H9 (cell line): ENCODE measurements around the gene RPL29. TPM values are rescaled to one million over a fixed set of nuclear protein-coding genes. Genes with fewer than 3 reads are reported as not detected.

ENCODE experiments used
- DNase-seq: peaks from one replicate; pipeline ENCODE4 v3.0.0-alpha.2; 2017
- H2AFZ ChIP-seq: one replicate; pipeline ENCODE4 v1.6.1; 2013; ENCODE audit warnings: mild to moderate bottlenecking, low read length, control low read depth, moderate library complexity
- H2AK5ac ChIP-seq: 2 replicates; pipeline ENCODE4 v1.6.1; 2013; ENCODE audit warnings: low read length, control low read depth, mixed read lengths; ENCODE audit not compliant: insufficient read length
- H2BK120ac ChIP-seq: one replicate; pipeline ENCODE4 v1.6.1; 2013; ENCODE audit warnings: low read depth, mild to moderate bottlenecking, low read length, control low read depth, inconsistent platforms; ENCODE audit not compliant: poor library complexity, severe bottlenecking
- H2BK12ac ChIP-seq: 2 replicates; pipeline ENCODE4 v1.6.1; 2013; ENCODE audit warnings: low read length, control low read depth, mixed read lengths, low read depth; ENCODE audit not compliant: insufficient read length
- H2BK15ac ChIP-seq: 2 replicates; pipeline ENCODE4 v1.6.1; 2013; ENCODE audit warnings: low read depth, low read length, control low read depth
- H2BK20ac ChIP-seq: one replicate; pipeline ENCODE4 v1.6.1; 2013; ENCODE audit warnings: low read depth, mild to moderate bottlenecking, low read length, control low read depth, inconsistent platforms; ENCODE audit not compliant: poor library complexity, severe bottlenecking
- H2BK5ac ChIP-seq: 2 replicates; pipeline ENCODE4 v1.6.1; 2013; ENCODE audit warnings: low read length, control low read depth, mixed read lengths; ENCODE audit not compliant: insufficient read length
- H3K14ac ChIP-seq: 2 replicates; pipeline ENCODE4 v1.6.1; 2013; ENCODE audit warnings: low read length, control low read depth; ENCODE audit not compliant: insufficient read depth
- H3K18ac ChIP-seq: 2 replicates; pipeline ENCODE4 v1.6.1; 2013; ENCODE audit warnings: low read depth, mild to moderate bottlenecking, mixed read lengths, low read length, control low read depth; ENCODE audit not compliant: insufficient read length
- H3K23ac ChIP-seq: 2 replicates; pipeline ENCODE4 v1.6.1; 2013; ENCODE audit warnings: low read length, control low read depth, mixed read lengths, low read depth; ENCODE audit not compliant: insufficient read length
- H3K23me2 ChIP-seq: 2 replicates; pipeline ENCODE4 v1.6.1; 2013; ENCODE audit warnings: low read depth, mild to moderate bottlenecking, mixed read lengths, low read length, control low read depth; ENCODE audit not compliant: insufficient read length, poor library complexity, severe bottlenecking
- H3K27ac ChIP-seq: 2 replicates; pipeline ENCODE4 v1.5.1; 2013; ENCODE audit warnings: low read length, control low read depth, mixed read lengths, low read depth; ENCODE audit not compliant: insufficient read length
- H3K27me3 ChIP-seq: 2 replicates; pipeline ENCODE4 v1.6.1; 2013; ENCODE audit warnings: low read length, control low read depth, inconsistent platforms; ENCODE audit not compliant: insufficient read depth
- H3K4ac ChIP-seq: 2 replicates; pipeline ENCODE4 v1.6.1; 2013; ENCODE audit warnings: low read depth, mild to moderate bottlenecking, control low read depth, inconsistent platforms, low read length, moderate library complexity
- H3K4me1 ChIP-seq: 2 replicates; pipeline ENCODE4 v1.6.1; 2013; ENCODE audit warnings: low read length, control low read depth, inconsistent platforms; ENCODE audit not compliant: insufficient read depth
- H3K4me2 ChIP-seq: 2 replicates; pipeline ENCODE4 v1.6.1; 2013; ENCODE audit warnings: low read length, control low read depth, mixed read lengths; ENCODE audit not compliant: insufficient read length, insufficient read depth
- H3K56ac ChIP-seq: 2 replicates; pipeline ENCODE4 v1.6.1; 2013; ENCODE audit warnings: low read depth, mild to moderate bottlenecking, mixed read lengths, low read length, control low read depth; ENCODE audit not compliant: insufficient read length
- H3K79me1 ChIP-seq: 2 replicates; pipeline ENCODE4 v1.6.1; 2013; ENCODE audit warnings: low read depth, mild to moderate bottlenecking, moderate library complexity, low read length, control low read depth, inconsistent platforms; ENCODE audit not compliant: insufficient read depth, poor library complexity, severe bottlenecking
- H3K79me2 ChIP-seq: 2 replicates; pipeline ENCODE4 v1.6.1; 2013; ENCODE audit warnings: low read length, control low read depth, inconsistent platforms; ENCODE audit not compliant: insufficient read depth
- H3K9ac ChIP-seq: 2 replicates; pipeline ENCODE4 v1.6.1; 2013; ENCODE audit warnings: low read length, control low read depth, mixed read lengths; ENCODE audit not compliant: insufficient read length; ENCODE audit errors: extremely low read depth
- H3K9me3 ChIP-seq: one replicate; pipeline ENCODE4 v1.6.1; 2013; ENCODE audit warnings: low read depth, low read length, inconsistent platforms; ENCODE audit not compliant: control insufficient read depth
- H3T11ph ChIP-seq: one replicate; pipeline ENCODE4 v1.6.1; 2013; ENCODE audit warnings: mild to moderate bottlenecking, low read length, control low read depth, inconsistent platforms
- H4K20me1 ChIP-seq: one replicate; pipeline ENCODE4 v1.6.1; 2013; ENCODE audit not compliant: control insufficient read depth, insufficient read length, insufficient read depth
- H4K5ac ChIP-seq: 2 replicates; pipeline ENCODE4 v1.6.1; 2013; ENCODE audit warnings: low read depth, mild to moderate bottlenecking, mixed read lengths, low read length, control low read depth; ENCODE audit not compliant: insufficient read length
- H4K8ac ChIP-seq: replicated peaks from 2 replicates; pipeline ENCODE4 v1.6.1; 2013; ENCODE audit warnings: low read length, control low read depth, mixed read lengths, low read depth; ENCODE audit not compliant: insufficient read length
- H4K91ac ChIP-seq: 2 replicates; pipeline ENCODE4 v1.6.1; 2013; ENCODE audit warnings: low read depth, mild to moderate bottlenecking, moderate library complexity, mixed read lengths, low read length, control low read depth; ENCODE audit not compliant: insufficient read length
- H3K27ac Mint-ChIP-seq, 3 experiments: 2 replicates in 2 of 3; 3 replicates in 1 of 3; pipeline ENCODE4 v1.8.0; 2020 to 2021; ENCODE audit warnings: mixed read lengths in 3 of 3, mild to moderate bottlenecking in 1 of 3, moderate library complexity in 1 of 3
- H3K27me3 Mint-ChIP-seq: 2 replicates; pipeline ENCODE4 v1.8.0; 2021; ENCODE audit warnings: low read depth, mild to moderate bottlenecking, moderate library complexity, mixed read lengths
- H3K36me3 Mint-ChIP-seq, 3 experiments: 2 replicates in 2 of 3; 3 replicates in 1 of 3; pipeline ENCODE4 v1.8.0; 2020 to 2021; ENCODE audit warnings: low read depth in 3 of 3, mixed read lengths in 3 of 3; ENCODE audit not compliant: insufficient read depth in 1 of 3
- H3K4me1 Mint-ChIP-seq, 2 experiments: 2 replicates each; pipeline ENCODE4 v1.8.0; 2020; ENCODE audit warnings: mixed read lengths in 2 of 2
- H3K4me3 Mint-ChIP-seq, 2 experiments: 2 replicates in 1 of 2; 3 replicates in 1 of 2; pipeline ENCODE4 v1.8.0; 2020 to 2021; ENCODE audit warnings: mild to moderate bottlenecking in 2 of 2, mixed read lengths in 2 of 2, moderate library complexity in 1 of 2
- H3K9me3 Mint-ChIP-seq, 2 experiments: 2 replicates in 1 of 2; 3 replicates in 1 of 2; pipeline ENCODE4 v1.8.0; 2020; ENCODE audit warnings: mild to moderate bottlenecking in 2 of 2, mixed read lengths in 2 of 2, moderate library complexity in 1 of 2
- WGBS: extraction: QIAGEN DNeasy Blood & Tissue Kit; methylation state at CpG from one replicate; pipeline ENCODE4 v1.1.7; 2013; ENCODE audit warnings: missing lambda C conversion rate, low lambda C conversion rate, mixed read lengths; ENCODE audit not compliant: insufficient read length; ENCODE audit errors: extremely low coverage; 5-methylcytosine and 5-hydroxymethylcytosine counted together
- total RNA-seq: library from RNA; stranded (reverse); gene quantifications from 2 replicates; pipeline ENCODE4 v1.2.1, GENCODE V29; 2021
- TF ChIP-seq, protein P1 (sequence below): fragments of 200-600 bp; sonication (generic); conservative IDR thresholded peaks from 3 replicates; pipeline ENCODE4 v1.8.0; 2021; ENCODE audit warnings: antibody characterized with exemption, mild to moderate bottlenecking

Gene RPL29
- total RNA-seq, 1 experiment from 2014 or later: 1,592 TPM

GRCh38 chr3:51987568-51987967, 8.1 kb downstream of the RPL29 start:
- Histone ChIP-seq H2BK15ac (no peak overlapping the region), H2BK20ac (no peak overlapping the region), H2BK120ac (no peak overlapping the region), H3K4ac (no peak overlapping the region), H3K23me2 (peaks cover 2% of the 10 kb centered on the region), H4K5ac (no peak overlapping the region), H3K79me1 (no peaks in the 10 kb centered on the region), H3K4me2 (no peak overlapping the region), H4K91ac (no peak overlapping the region), H2AFZ (no peak overlapping the region), H2BK12ac (no peak overlapping the region), H3K9ac (no peak overlapping the region), H3T11ph (no peak overlapping the region), H4K8ac (no peak overlapping the region), H3K79me2 (no peaks in the 10 kb centered on the region), H3K18ac (no peak overlapping the region), H3K56ac (no peak overlapping the region), H3K27me3 (no peaks in the 10 kb centered on the region), H3K27ac (no peak overlapping the region), H2AK5ac (no peak overlapping the region), H3K9me3 (no peaks in the 10 kb centered on the region), H4K20me1 (peaks cover 3% of the 10 kb centered on the region), H3K23ac (no peak overlapping the region), H2BK5ac (no peak overlapping the region), H3K4me1 (peaks cover 3% of the 10 kb centered on the region; the same call in 1 of the 2 replicates), H3K14ac (no peak overlapping the region)
- WGBS: no CpG with 5 or more reads among the region's 7 CpGs
- Mint-ChIP-seq H3K27me3 (peaks cover 1% of the 10 kb centered on the region; the same call in 1 of the 2 replicates), H3K4me1 (peaks cover 19 to 30% of the 10 kb centered on the region in 2 experiments), H3K9me3 (no peaks in the 10 kb centered on the region; a peak in 1 of 5 replicates), H3K36me3 (peaks cover 9 to 17% (median 13%) of the 10 kb centered on the region in 3 experiments), H3K4me3 (no peak overlapping the region), H3K27ac (peak overlapping the region in 1 of 3 experiments; percentile 44; a peak in 1 of 7 replicates)
- DNase-seq: no peak
- TF ChIP-seq, protein P1, sequence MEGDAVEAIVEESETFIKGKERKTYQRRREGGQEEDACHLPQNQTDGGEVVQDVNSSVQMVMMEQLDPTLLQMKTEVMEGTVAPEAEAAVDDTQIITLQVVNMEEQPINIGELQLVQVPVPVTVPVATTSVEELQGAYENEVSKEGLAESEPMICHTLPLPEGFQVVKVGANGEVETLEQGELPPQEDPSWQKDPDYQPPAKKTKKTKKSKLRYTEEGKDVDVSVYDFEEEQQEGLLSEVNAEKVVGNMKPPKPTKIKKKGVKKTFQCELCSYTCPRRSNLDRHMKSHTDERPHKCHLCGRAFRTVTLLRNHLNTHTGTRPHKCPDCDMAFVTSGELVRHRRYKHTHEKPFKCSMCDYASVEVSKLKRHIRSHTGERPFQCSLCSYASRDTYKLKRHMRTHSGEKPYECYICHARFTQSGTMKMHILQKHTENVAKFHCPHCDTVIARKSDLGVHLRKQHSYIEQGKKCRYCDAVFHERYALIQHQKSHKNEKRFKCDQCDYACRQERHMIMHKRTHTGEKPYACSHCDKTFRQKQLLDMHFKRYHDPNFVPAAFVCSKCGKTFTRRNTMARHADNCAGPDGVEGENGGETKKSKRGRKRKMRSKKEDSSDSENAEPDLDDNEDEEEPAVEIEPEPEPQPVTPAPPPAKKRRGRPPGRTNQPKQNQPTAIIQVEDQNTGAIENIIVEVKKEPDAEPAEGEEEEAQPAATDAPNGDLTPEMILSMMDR: no peak
